ENCODE results near the gene PKDCC.

PKDCC gene

GRCh38 chr2:42053791-42054701, 6.2 kb downstream of the PKDCC start:
- no peaks in the 10 kb centered on the region for H3K27me3 Mint-ChIP-seq (ENCODE audit: low read depth)
- H3K4me3 Mint-ChIP-seq: peak overlapping the region; percentile 70 to 99 (median 79)
- peaks cover 79% of the 10 kb centered on the region for H3K4me1 Mint-ChIP-seq
- no peaks in the 10 kb centered on the region for H3K9me3 Mint-ChIP-seq
- TF ChIP-seq CTCF (IDR thresholded peaks at IDR 0.05; ENCODE audit: unreplicated experiment in 3 of 3): no peak
- H3K36me3 Mint-ChIP-seq (ENCODE audit: low read depth): peaks cover 68% of the 10 kb centered on the region
- peak overlapping the region; percentile 93 to 99 (median 93) for H3K27ac Mint-ChIP-seq

DNA sequence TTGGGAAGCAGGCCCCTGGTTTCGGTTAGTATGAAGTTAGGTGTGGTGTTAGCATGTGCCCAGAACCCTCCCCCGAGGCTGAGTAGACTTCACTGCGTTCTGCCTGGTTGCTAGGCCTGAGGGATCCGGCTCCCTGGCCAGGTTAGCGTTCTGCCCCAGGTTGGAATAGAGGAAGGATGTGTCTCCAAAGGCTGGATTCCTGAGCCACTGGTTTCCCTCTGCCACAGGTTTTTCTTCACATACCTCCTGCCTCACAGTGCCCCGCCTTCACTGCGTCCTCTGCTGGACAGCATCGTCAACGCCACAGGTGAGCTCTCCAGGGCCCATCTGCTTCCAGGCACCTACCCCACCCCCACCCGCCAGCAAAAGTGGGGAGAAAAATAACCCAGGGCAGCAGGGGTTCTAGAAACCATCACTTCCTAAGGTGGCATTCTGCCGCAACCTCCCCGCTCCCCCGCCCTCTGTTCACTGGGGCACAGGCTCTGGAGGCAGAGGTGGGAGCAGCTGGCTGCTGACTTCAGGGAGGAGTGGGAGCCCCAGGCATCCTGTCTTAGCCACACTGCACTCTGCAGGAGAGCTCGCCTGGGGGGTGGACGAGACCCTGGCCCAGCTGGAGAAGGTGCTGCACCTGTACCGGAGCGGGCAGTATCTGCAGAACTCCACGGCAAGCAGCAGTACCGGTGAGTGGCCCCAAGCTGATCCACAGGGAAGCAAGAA, 7.1 kb downstream of the PKDCC start:
- Mint-ChIP-seq H3K4me3 (peak overlapping the region in 2 of 3 experiments; percentile 38 to 99), H3K9me3 (no peaks in the 10 kb centered on the region), H3K36me3 (ENCODE audit: low read depth) (peaks cover 76% of the 10 kb centered on the region), H3K4me1 (peaks cover 87% of the 10 kb centered on the region), H3K27me3 (ENCODE audit: low read depth) (no peaks in the 10 kb centered on the region), H3K27ac (peak overlapping the region; percentile 93 to 99 (median 93))
- no peak for TF ChIP-seq CTCF (IDR thresholded peaks at IDR 0.05; ENCODE audit: unreplicated experiment in 3 of 3)

DNA sequence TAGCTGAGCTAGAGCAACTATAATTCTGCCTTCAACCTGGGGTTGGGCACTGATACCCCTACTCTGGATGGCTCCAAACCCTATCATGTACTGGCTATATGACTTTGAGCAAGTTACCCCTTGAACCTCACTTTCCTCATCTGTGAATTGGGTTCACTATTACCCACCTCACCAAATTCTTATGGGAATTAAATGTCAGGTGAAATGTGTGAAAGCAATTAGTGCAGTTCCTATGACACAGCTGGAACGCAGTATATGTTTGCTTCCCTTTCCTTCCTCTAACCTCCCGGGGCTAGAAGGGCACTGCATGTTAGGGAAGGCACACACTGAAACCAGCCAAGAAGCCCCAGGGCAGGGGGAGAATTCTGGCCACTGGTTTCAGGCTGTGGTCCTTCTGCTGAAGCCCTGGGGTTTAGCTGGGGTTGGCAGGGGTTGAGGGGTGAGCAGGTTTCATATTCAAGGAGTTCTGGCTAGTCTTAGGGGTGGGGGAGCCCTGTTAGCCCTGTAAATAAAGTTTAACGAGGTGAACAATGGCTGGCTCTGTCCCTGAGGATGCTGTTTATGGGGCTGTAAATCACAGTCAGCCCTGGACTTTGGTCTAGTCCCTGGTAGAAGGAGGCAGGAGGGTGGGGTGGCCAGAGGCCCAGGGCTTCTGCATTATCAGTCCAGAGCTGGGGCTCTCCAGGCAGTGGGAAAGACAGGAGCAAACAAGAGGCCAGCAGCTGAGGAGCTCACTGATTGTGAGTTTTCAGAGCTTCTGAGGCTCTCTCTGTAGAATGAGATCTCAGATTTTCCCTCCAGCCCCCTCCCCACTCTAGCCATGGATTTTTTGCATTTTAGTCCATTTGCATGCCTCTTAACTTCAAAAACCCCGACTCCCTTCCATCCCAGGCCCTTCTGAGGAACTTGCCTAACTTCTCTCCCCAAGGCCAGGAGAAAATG, 8.0 kb downstream of the PKDCC start:
- Mint-ChIP-seq H3K27ac (peak overlapping the region; percentile 93 to 96 (median 96)), H3K27me3 (ENCODE audit: low read depth) (no peaks in the 10 kb centered on the region), H3K4me1 (peaks cover 88% of the 10 kb centered on the region), H3K4me3 (peak overlapping the region; percentile 14 to 65 (median 63)), H3K36me3 (ENCODE audit: low read depth) (peaks cover 73% of the 10 kb centered on the region), H3K9me3 (no peaks in the 10 kb centered on the region)
- TF ChIP-seq CTCF (IDR thresholded peaks at IDR 0.05; ENCODE audit: unreplicated experiment in 3 of 3): no peak

GRCh38 chr2:42057159-42057901, 9.5 kb downstream of the PKDCC start:
- no peak for TF ChIP-seq CTCF (IDR thresholded peaks at IDR 0.05; ENCODE audit: unreplicated experiment in 3 of 3)
- peaks cover 88% of the 10 kb centered on the region for H3K4me1 Mint-ChIP-seq
- H3K9me3 Mint-ChIP-seq: no peaks in the 10 kb centered on the region
- peak overlapping the region; percentile 93 to 96 (median 96) for H3K27ac Mint-ChIP-seq
- H3K27me3 Mint-ChIP-seq (ENCODE audit: low read depth): no peaks in the 10 kb centered on the region
- H3K4me3 Mint-ChIP-seq: peak overlapping the region in 2 of 3 experiments; percentile 19 to 58
- peaks cover 74% of the 10 kb centered on the region for H3K36me3 Mint-ChIP-seq (ENCODE audit: low read depth)

GRCh38 chr2:42057902-42058450, 10.2 kb downstream of the PKDCC start:
- Mint-ChIP-seq H3K36me3 (ENCODE audit: low read depth) (peaks cover 71% of the 10 kb centered on the region), H3K27me3 (ENCODE audit: low read depth) (no peaks in the 10 kb centered on the region), H3K4me1 (peaks cover 86% of the 10 kb centered on the region), H3K4me3 (no peak overlapping the region), H3K27ac (peak overlapping the region; percentile 93 to 96 (median 96)), H3K9me3 (no peaks in the 10 kb centered on the region)
- no peak for TF ChIP-seq CTCF (IDR thresholded peaks at IDR 0.05; ENCODE audit: unreplicated experiment in 3 of 3)
